Measurements from ENCODE around the gene TSHZ2. TPM values are rescaled to one million over a fixed set of nuclear protein-coding genes. Genes with fewer than 3 reads are reported as not detected.
"Not testable (repeated sequence)": the region's sequence is repeated elsewhere in the genome, so short reads cannot be mapped to it uniquely, and the experiment has no call there.

Gene TSHZ2
- total and polyA plus RNA-seq, 9 of the 15 experiments (the other 6 are each of a cell fraction or from before 2014, with no cell fraction given): 0.03 to 0.20 (median 0.05) TPM; not detected in 4

- H3K27ac ChIP-seq (ENCODE audit: extremely low read depth, low read depth, low read length): no peak overlapping the region
- CTCF ChIA-PET (ENCODE audit: low intra/inter-chr PET ratio): no interaction called here
- TF ChIP-seq ZFP36 (IDR thresholded peaks at IDR 0.05; ENCODE audit: low read depth, low read length, partially characterized antibody) (peak; percentile 69), YY1 (IDR thresholded peaks at IDR 0.05; ENCODE audit: borderline replicate concordance in 1 of 3, control insufficient read depth in 1 of 3, extremely low read depth in 1 of 3, insufficient read depth in 3 of 3, insufficient read length in 1 of 3, insufficient replicate concordance in 2 of 3, low read depth in 1 of 3, low read length in 2 of 3) (peak in 1 of 3 experiments; percentile 35), ZNF766 (CRISPR knock-in tag; conservative IDR thresholded peaks at IDR 0.05) (0 out of 2 replicates have a peak, but pooled peaks have one; percentile 34), TAF7 (tag; IDR thresholded peaks at IDR 0.05) (no peak)
- no peak for FAIRE-seq
- POLR2A ChIA-PET: no interaction called here
- no peak overlapping the region for H2AFZ ChIP-seq (ENCODE audit: low read depth, low read length)
- H3K27me3 ChIP-seq (ENCODE audit: control insufficient read depth in 2 of 2, insufficient read depth in 2 of 2, low read length in 2 of 2): peaks cover 2 to 11% of the 10 kb centered on the region in 2 experiments
- DNase-seq (ENCODE audit: extremely low read depth in 1 of 4, low spot score in 3 of 4): no peak
- intact Hi-C loops (cut with micrococcal nuclease) (no loop called here), in situ Hi-C loops (cut with MboI) (no loop called here)
- H3K4me1 ChIP-seq (replicated peaks in 1 of 2; ENCODE audit: control insufficient read depth in 2 of 2, insufficient read depth in 2 of 2, low read length in 2 of 2): no peaks in the 10 kb centered on the region
- no peaks in the 10 kb centered on the region for H3K9me1 ChIP-seq (ENCODE audit: control insufficient read depth, insufficient read depth, low read length)
- H4K20me1 ChIP-seq (replicated peaks; ENCODE audit: control insufficient read depth, insufficient read depth, low read length): no peaks in the 10 kb centered on the region
- no peaks in the 10 kb centered on the region for H3K9me3 ChIP-seq (replicated peaks; ENCODE audit: control insufficient read depth, insufficient read depth, low read depth, low read length)
- no peaks in the 10 kb centered on the region for H3K36me3 ChIP-seq (ENCODE audit: control insufficient read depth, insufficient read depth, low read length)
- H3K4me3 ChIP-seq: no peak overlapping the region
- no peaks in the 10 kb centered on the region for H3K79me2 ChIP-seq (ENCODE audit: control insufficient read depth, insufficient read depth, low read length)
- H3K4me2 ChIP-seq (ENCODE audit: insufficient read depth, low read length): no peak overlapping the region
- ATAC-seq: no peak
- 0% methylated on average over 2 of the region's 2 CpGs for WGBS (ENCODE audit: insufficient coverage, low coverage, missing lambda C conversion rate)
- BruUV-seq (replicated peaks): no TSS peak
- H3K9ac ChIP-seq (ENCODE audit: insufficient read depth in 1 of 2, low read depth in 2 of 2, low read length in 2 of 2): no peak overlapping the region
Observed at GRCh38 chr20:53530440-53530839, 558.3 kb downstream of the TSHZ2 start.

GRCh38 chr20:53532654-53533312 is 560.6 kb downstream of the TSHZ2 start:
- H2AFZ ChIP-seq (ENCODE audit: low read depth, low read length); DNase-seq (ENCODE audit: extremely low read depth in 1 of 4, low spot score in 3 of 4); H3K4me1 ChIP-seq (replicated peaks in 1 of 2; ENCODE audit: control insufficient read depth in 2 of 2, insufficient read depth in 2 of 2, low read length in 2 of 2); H4K20me1 ChIP-seq (replicated peaks; ENCODE audit: control insufficient read depth, insufficient read depth, low read length); H3K9me1 ChIP-seq (ENCODE audit: control insufficient read depth, insufficient read depth, low read length); in situ Hi-C loops (cut with MboI); intact Hi-C loops (cut with micrococcal nuclease); FAIRE-seq; H3K4me3 ChIP-seq; ATAC-seq; POLR2A ChIA-PET; H3K36me3 ChIP-seq (ENCODE audit: control insufficient read depth, insufficient read depth, low read length); BruUV-seq (replicated peaks); H3K27ac ChIP-seq (ENCODE audit: extremely low read depth, low read depth, low read length); H3K79me2 ChIP-seq (ENCODE audit: control insufficient read depth, insufficient read depth, low read length); H3K9ac ChIP-seq (ENCODE audit: insufficient read depth in 1 of 2, low read depth in 2 of 2, low read length in 2 of 2); CTCF ChIA-PET (ENCODE audit: low intra/inter-chr PET ratio); H3K9me3 ChIP-seq (replicated peaks; ENCODE audit: control insufficient read depth, insufficient read depth, low read depth, low read length); H3K27me3 ChIP-seq (ENCODE audit: control insufficient read depth in 2 of 2, insufficient read depth in 2 of 2, low read length in 2 of 2); H3K4me2 ChIP-seq (ENCODE audit: insufficient read depth, low read length): not testable (repeated sequence)
- 2% methylated on average over 6 of the region's 6 CpGs for WGBS (ENCODE audit: insufficient coverage, low coverage, missing lambda C conversion rate)
- TF ChIP-seq MEIS2 (IDR thresholded peaks at IDR 0.05; ENCODE audit: partially characterized antibody) (peak; percentile 7), SPI1 (IDR thresholded peaks at IDR 0.05; ENCODE audit: borderline replicate concordance, low read depth, low read length) (peak; percentile 91)
